HEK293 (cell line): ENCODE measurements around the gene SLC44A1.

ENCODE experiments used
- CTCF ChIA-PET: fragments of 350-600 bp; formaldehyde crosslinking; extraction: SDS; loops from one replicate; lab custom pipeline; 2021; ENCODE audit warnings: antibody characterized with exemption; lab: Yijun Ruan, JAX
- POLR2A ChIA-PET: fragments of 300-600 bp; formaldehyde crosslinking; extraction: SDS; loops from one replicate; lab custom pipeline; 2020; ENCODE audit warnings: antibody characterized with exemption, inconsistent platforms; lab: Yijun Ruan, JAX
- H3K27ac ChIP-seq: fragments of 200-500 bp; sonication (Bioruptor generic); 2 replicates; pipeline ENCODE4 v1.5.1; 2014; ENCODE audit warnings: low read depth, low read length, control low read depth, inconsistent platforms; ENCODE audit errors: extremely low read depth
- H3K36me3 ChIP-seq, 2 experiments: fragments of 200-500 bp in 1 of 2; sonication (Bioruptor generic) in 1 of 2; 1 replicate in 1 of 2; 2 replicates in 1 of 2; pipeline ENCODE4 v1.5.1; 2014 to 2017; ENCODE audit warnings: inconsistent platforms in 2 of 2, low read length in 2 of 2; ENCODE audit not compliant: control insufficient read depth in 2 of 2, insufficient read depth in 1 of 2
- H3K4me1 ChIP-seq: fragments of 200-500 bp; sonication (Bioruptor generic); 2 replicates; pipeline ENCODE4 v1.5.1; 2014; ENCODE audit warnings: mild to moderate bottlenecking, low read length, inconsistent platforms; ENCODE audit not compliant: control insufficient read depth, insufficient read depth
- H3K4me3 ChIP-seq: 2 replicates; pipeline ENCODE4 v1.5.1; 2011; ENCODE audit warnings: low read depth, mild to moderate bottlenecking, control low read depth, low read length, moderate library complexity
- H3K9me3 ChIP-seq: fragments of 200-500 bp; sonication (Bioruptor generic); 2 replicates; pipeline ENCODE4 v1.5.1; 2014; ENCODE audit warnings: low read depth, low read length, inconsistent platforms; ENCODE audit not compliant: control insufficient read depth, insufficient read depth
- BCL11A ChIP-seq: fragments of 450-650 bp; formaldehyde crosslinking; IDR thresholded peaks from 2 replicates; pipeline ENCODE4 v1.5.1; 2016; ENCODE audit warnings: low read depth, missing biosample characterization, missing genetic modification characterization
- GFI1B ChIP-seq: fragments of 450-650 bp; formaldehyde crosslinking; IDR thresholded peaks from 2 replicates; pipeline ENCODE4 v1.5.1; 2016; ENCODE audit warnings: missing biosample characterization, missing genetic modification characterization
- GLI4 ChIP-seq: fragments of 450-650 bp; formaldehyde crosslinking; IDR thresholded peaks from 2 replicates; pipeline ENCODE4 v1.5.1; 2016; ENCODE audit warnings: missing biosample characterization, missing genetic modification characterization
- HOXA7 ChIP-seq: sonication (generic); formaldehyde crosslinking; IDR thresholded peaks from 2 replicates; pipeline ENCODE4 v1.8.1; 2022; ENCODE audit warnings: missing genetic modification reagents, borderline replicate concordance
- KLF8 ChIP-seq: fragments of 450-650 bp; formaldehyde crosslinking; IDR thresholded peaks from 2 replicates; pipeline ENCODE4 v1.5.1; 2016; ENCODE audit warnings: missing biosample characterization, missing genetic modification characterization
- MYNN ChIP-seq: fragments of 450-650 bp; formaldehyde crosslinking; IDR thresholded peaks from 2 replicates; pipeline ENCODE4 v1.5.1; 2016; ENCODE audit warnings: missing biosample characterization, missing genetic modification characterization, borderline replicate concordance
- REPIN1 ChIP-seq: fragments of 450-650 bp; formaldehyde crosslinking; IDR thresholded peaks from 2 replicates; pipeline ENCODE4 v1.5.1; 2017; ENCODE audit warnings: missing biosample characterization, missing genetic modification characterization, low read depth
- SP2 ChIP-seq: fragments of 450-650 bp; formaldehyde crosslinking; IDR thresholded peaks from 2 replicates; pipeline ENCODE4 v1.5.1; 2016; ENCODE audit warnings: missing biosample characterization, missing genetic modification characterization
- SP7 ChIP-seq: fragments of 450-650 bp; formaldehyde crosslinking; IDR thresholded peaks from 2 replicates; pipeline ENCODE4 v1.5.1; 2016; ENCODE audit warnings: missing biosample characterization, missing genetic modification characterization
- WT1 ChIP-seq: fragments of 450-650 bp; formaldehyde crosslinking; IDR thresholded peaks from 2 replicates; pipeline ENCODE4 v1.5.1; 2016; ENCODE audit warnings: missing biosample characterization, missing genetic modification characterization
- YY2 ChIP-seq: fragments of 450-650 bp; formaldehyde crosslinking; IDR thresholded peaks from 2 replicates; pipeline ENCODE4 v1.5.1; 2016; ENCODE audit warnings: missing biosample characterization, missing genetic modification characterization
- ZEB2 ChIP-seq: fragments of 450-650 bp; formaldehyde crosslinking; IDR thresholded peaks from 2 replicates; pipeline ENCODE4 v1.5.1; 2016; ENCODE audit warnings: missing biosample characterization, missing genetic modification characterization
- ZNF23 ChIP-seq: fragments of 450-650 bp; formaldehyde crosslinking; IDR thresholded peaks from 2 replicates; pipeline ENCODE4 v1.5.1; 2016; ENCODE audit warnings: missing biosample characterization, missing genetic modification characterization, borderline replicate concordance
- ZNF366 ChIP-seq: fragments of 450-650 bp; formaldehyde crosslinking; conservative IDR thresholded peaks from 2 replicates; pipeline ENCODE4 v1.5.1; 2016; ENCODE audit warnings: missing biosample characterization, missing genetic modification characterization
- ZNF473 ChIP-seq: fragments of 450-650 bp; formaldehyde crosslinking; IDR thresholded peaks from 2 replicates; pipeline ENCODE4 v1.5.1; 2017; ENCODE audit warnings: missing biosample characterization, missing genetic modification characterization
- ZNF623 ChIP-seq: fragments of 450-650 bp; formaldehyde crosslinking; IDR thresholded peaks from 2 replicates; pipeline ENCODE4 v1.5.1; 2016; ENCODE audit warnings: missing biosample characterization, missing genetic modification characterization
- ZNF660 ChIP-seq: fragments of 450-650 bp; IDR thresholded peaks from 2 replicates; pipeline ENCODE4 v1.5.1; 2018; ENCODE audit warnings: missing biosample characterization, mild to moderate bottlenecking, missing genetic modification characterization
- ZNF664 ChIP-seq: fragments of 450-650 bp; formaldehyde crosslinking; IDR thresholded peaks from 2 replicates; pipeline ENCODE4 v1.5.1; 2016; ENCODE audit warnings: missing biosample characterization, missing genetic modification characterization
- ZNF707 ChIP-seq: fragments of 450-650 bp; formaldehyde crosslinking; IDR thresholded peaks from 2 replicates; pipeline ENCODE4 v1.5.1; 2016; ENCODE audit warnings: missing biosample characterization, missing genetic modification characterization
- ZNF843 ChIP-seq: fragments of 450-650 bp; formaldehyde crosslinking; IDR thresholded peaks from 2 replicates; pipeline ENCODE4 v1.5.1; 2016; ENCODE audit warnings: missing biosample characterization, missing genetic modification characterization
- ZSCAN23 ChIP-seq: fragments of 450-650 bp; formaldehyde crosslinking; IDR thresholded peaks from 2 replicates; pipeline ENCODE4 v1.5.1; 2016; ENCODE audit warnings: missing biosample characterization, missing genetic modification characterization
- TF ChIP-seq, protein P1 (sequence below): fragments of 450-650 bp; IDR thresholded peaks from 2 replicates; pipeline ENCODE4 v1.5.1; 2018; ENCODE audit warnings: missing biosample characterization, mild to moderate bottlenecking, missing genetic modification characterization
- TF ChIP-seq, protein P2 (sequence below): fragments of 450-650 bp; formaldehyde crosslinking; IDR thresholded peaks from 2 replicates; pipeline ENCODE4 v1.5.1; 2016; ENCODE audit warnings: missing biosample characterization, missing genetic modification characterization
- TF ChIP-seq, protein P3 (sequence below): fragments of 450-650 bp; formaldehyde crosslinking; IDR thresholded peaks from 2 replicates; pipeline ENCODE4 v1.5.1; 2016; ENCODE audit warnings: missing biosample characterization, missing genetic modification characterization
- TF ChIP-seq, protein P4 (sequence below): fragments of 450-650 bp; formaldehyde crosslinking; IDR thresholded peaks from 2 replicates; pipeline ENCODE4 v1.5.1; 2017; ENCODE audit warnings: missing biosample characterization, missing genetic modification characterization
- TF ChIP-seq, protein P5 (sequence below): fragments of 450-650 bp; formaldehyde crosslinking; IDR thresholded peaks from 2 replicates; pipeline ENCODE4 v1.5.1; 2016; ENCODE audit warnings: missing biosample characterization, missing genetic modification characterization

SLC44A1 gene

DNA sequence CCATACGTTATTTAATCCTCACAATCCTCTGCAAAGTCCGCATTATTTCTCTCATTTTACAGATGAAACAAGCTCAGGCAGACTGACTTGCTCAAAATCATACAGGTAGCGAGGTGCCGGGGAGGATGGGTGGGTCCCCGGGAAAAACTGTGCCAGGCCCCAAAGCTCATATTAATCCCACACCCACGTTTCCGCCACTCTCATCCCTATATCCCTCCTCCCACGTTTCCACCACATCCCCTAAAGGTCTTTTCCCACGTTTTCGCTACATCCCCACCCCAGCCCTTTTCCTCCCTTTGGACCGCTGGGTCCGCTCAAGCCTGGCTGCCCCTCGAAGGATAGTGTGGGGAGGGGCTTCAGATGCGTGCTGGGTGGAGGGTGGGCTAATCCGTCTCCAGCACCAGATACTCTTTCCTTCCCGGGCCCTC is 202.9 kb downstream of the SLC44A1 start (continued):
- TF ChIP-seq ZNF707 (tag by site-specific recombination) (no peak), ZNF664 (tag by site-specific recombination) (no peak), REPIN1 (tag by site-specific recombination) (0 out of 2 replicates have a peak, but pooled peaks have one; percentile 50), ZNF843 (tag by site-specific recombination) (no peak), ZNF473 (tag by site-specific recombination) (no peak), WT1 (tag by site-specific recombination) (no peak), ZNF23 (tag by site-specific recombination) (no peak), ZEB2 (0 out of 2 replicates have a peak, but pooled peaks have one; percentile 14), BCL11A (tag by site-specific recombination) (no peak), SP7 (tag by site-specific recombination) (0 out of 2 replicates have a peak, but pooled peaks have one; percentile 19), GFI1B (tag by site-specific recombination) (no peak), ZNF623 (tag by site-specific recombination) (no peak), ZNF366 (peak; percentile 36; the same call in 1 of the 2 replicates), MYNN (no peak), ZSCAN23 (tag by site-specific recombination) (no peak), KLF8 (no peak), GLI4 (no peak), ZNF660 (tag by site-specific recombination) (no peak), SP2 (tag by site-specific recombination) (peak; percentile 21)
- TF ChIP-seq, protein P1, sequence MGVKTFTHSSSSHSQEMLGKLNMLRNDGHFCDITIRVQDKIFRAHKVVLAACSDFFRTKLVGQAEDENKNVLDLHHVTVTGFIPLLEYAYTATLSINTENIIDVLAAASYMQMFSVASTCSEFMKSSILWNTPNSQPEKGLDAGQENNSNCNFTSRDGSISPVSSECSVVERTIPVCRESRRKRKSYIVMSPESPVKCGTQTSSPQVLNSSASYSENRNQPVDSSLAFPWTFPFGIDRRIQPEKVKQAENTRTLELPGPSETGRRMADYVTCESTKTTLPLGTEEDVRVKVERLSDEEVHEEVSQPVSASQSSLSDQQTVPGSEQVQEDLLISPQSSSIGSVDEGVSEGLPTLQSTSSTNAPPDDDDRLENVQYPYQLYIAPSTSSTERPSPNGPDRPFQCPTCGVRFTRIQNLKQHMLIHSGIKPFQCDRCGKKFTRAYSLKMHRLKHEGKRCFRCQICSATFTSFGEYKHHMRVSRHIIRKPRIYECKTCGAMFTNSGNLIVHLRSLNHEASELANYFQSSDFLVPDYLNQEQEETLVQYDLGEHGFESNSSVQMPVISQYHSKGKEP: no peak
- TF ChIP-seq, protein P2, sequence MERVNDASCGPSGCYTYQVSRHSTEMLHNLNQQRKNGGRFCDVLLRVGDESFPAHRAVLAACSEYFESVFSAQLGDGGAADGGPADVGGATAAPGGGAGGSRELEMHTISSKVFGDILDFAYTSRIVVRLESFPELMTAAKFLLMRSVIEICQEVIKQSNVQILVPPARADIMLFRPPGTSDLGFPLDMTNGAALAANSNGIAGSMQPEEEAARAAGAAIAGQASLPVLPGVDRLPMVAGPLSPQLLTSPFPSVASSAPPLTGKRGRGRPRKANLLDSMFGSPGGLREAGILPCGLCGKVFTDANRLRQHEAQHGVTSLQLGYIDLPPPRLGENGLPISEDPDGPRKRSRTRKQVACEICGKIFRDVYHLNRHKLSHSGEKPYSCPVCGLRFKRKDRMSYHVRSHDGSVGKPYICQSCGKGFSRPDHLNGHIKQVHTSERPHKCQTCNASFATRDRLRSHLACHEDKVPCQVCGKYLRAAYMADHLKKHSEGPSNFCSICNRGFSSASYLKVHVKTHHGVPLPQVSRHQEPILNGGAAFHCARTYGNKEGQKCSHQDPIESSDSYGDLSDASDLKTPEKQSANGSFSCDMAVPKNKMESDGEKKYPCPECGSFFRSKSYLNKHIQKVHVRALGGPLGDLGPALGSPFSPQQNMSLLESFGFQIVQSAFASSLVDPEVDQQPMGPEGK (tag by site-specific recombination): no peak
- TF ChIP-seq, protein P3, sequence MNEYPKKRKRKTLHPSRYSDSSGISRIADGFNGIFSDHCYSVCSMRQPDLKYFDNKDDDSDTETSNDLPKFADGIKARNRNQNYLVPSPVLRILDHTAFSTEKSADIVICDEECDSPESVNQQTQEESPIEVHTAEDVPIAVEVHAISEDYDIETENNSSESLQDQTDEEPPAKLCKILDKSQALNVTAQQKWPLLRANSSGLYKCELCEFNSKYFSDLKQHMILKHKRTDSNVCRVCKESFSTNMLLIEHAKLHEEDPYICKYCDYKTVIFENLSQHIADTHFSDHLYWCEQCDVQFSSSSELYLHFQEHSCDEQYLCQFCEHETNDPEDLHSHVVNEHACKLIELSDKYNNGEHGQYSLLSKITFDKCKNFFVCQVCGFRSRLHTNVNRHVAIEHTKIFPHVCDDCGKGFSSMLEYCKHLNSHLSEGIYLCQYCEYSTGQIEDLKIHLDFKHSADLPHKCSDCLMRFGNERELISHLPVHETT: no peak

DNA sequence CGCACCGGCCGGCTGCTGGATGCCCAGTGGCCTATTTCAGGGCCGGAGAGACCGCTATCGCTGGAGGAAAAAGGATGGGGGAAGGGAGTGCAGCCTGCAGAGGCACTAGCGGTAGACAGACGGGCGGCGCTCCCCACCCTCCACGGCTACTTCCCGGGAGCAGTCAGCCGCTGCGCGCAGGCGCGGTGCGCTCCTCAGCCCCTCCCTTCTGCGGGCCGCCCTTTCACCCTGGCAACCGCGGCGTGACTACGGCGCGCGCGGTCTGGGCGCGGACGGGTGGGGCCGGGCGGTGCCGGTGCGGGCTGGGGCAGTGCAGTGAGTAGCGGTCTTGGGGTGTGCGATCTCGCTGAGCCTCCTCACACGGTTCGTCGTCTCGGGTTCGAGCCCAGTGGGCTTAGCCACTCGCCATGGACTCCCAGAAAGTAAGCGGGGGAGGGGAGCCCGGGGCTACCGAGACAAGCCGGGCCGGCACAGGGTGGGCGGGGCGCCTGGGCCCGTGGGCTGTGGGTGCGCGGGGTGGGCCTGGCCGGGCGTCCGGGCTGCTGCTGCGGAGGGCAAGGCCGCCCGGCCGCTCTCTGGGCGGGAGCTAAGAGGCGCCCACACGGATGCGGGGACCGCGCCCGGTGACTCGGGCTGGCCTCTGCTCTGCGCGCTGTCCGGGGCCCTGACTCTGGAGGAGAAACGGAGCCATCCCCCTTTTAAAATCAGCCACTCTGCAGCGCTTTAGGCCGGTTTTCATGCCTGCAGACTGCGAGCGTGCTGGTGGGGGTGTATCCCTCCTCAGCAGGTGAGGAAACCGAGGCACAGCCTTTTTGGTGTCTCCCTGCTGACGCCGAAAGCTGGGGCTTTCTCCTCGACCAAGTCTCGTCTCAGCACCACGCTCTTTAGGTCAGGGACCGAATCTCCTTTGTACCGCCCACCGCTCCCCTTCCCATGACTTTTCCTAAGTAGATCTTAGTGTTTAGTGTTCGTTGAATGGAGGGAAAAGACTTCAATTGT is 203.7 kb downstream of the SLC44A1 start, which contains the start of gene FSD1L:
FSD1L (plus strand) TSS at position 221 of the 999 bp plus-strand sequence; CDS start at position 408, 187 bp downstream.
- Histone ChIP-seq H3K4me3 (peak within 1 kb of the TSS; percentile 96), H3K9me3 (no peaks in the 10 kb centered on the region), H3K36me3 (no peaks in the 10 kb centered on the region), H3K27ac (peak within 1 kb of the TSS; percentile 27; the same call in 1 of the 2 replicates), H3K4me1 (no peaks in the 10 kb centered on the region)
- ChIA-PET POLR2A (no interaction called here), CTCF (interaction anchor here (0.6 to 0.9 kb wide), 2 partner anchors 10 to 166 kb away, joined by 4 read pairs; no protein-coding TSS in a partner anchor)
- TF ChIP-seq YY2 (tag by site-specific recombination) (no peak), ZNF623 (tag by site-specific recombination) (no peak), HOXA7 (CRISPR knock-in tag) (no peak)
- TF ChIP-seq, protein P4, sequence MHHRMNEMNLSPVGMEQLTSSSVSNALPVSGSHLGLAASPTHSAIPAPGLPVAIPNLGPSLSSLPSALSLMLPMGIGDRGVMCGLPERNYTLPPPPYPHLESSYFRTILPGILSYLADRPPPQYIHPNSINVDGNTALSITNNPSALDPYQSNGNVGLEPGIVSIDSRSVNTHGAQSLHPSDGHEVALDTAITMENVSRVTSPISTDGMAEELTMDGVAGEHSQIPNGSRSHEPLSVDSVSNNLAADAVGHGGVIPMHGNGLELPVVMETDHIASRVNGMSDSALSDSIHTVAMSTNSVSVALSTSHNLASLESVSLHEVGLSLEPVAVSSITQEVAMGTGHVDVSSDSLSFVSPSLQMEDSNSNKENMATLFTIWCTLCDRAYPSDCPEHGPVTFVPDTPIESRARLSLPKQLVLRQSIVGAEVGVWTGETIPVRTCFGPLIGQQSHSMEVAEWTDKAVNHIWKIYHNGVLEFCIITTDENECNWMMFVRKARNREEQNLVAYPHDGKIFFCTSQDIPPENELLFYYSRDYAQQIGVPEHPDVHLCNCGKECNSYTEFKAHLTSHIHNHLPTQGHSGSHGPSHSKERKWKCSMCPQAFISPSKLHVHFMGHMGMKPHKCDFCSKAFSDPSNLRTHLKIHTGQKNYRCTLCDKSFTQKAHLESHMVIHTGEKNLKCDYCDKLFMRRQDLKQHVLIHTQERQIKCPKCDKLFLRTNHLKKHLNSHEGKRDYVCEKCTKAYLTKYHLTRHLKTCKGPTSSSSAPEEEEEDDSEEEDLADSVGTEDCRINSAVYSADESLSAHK: no peak
- TF ChIP-seq, protein P5, sequence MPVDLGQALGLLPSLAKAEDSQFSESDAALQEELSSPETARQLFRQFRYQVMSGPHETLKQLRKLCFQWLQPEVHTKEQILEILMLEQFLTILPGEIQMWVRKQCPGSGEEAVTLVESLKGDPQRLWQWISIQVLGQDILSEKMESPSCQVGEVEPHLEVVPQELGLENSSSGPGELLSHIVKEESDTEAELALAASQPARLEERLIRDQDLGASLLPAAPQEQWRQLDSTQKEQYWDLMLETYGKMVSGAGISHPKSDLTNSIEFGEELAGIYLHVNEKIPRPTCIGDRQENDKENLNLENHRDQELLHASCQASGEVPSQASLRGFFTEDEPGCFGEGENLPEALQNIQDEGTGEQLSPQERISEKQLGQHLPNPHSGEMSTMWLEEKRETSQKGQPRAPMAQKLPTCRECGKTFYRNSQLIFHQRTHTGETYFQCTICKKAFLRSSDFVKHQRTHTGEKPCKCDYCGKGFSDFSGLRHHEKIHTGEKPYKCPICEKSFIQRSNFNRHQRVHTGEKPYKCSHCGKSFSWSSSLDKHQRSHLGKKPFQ (tag by site-specific recombination): no peak
